Large intestine (tissue), 3 donors: ENCODE data around the gene NINJ2. TPM values are rescaled to one million over a fixed set of nuclear protein-coding genes. Genes with fewer than 3 reads are reported as not detected.

Experiments
- DNase-seq, 2 donors: peaks; one replicate each; pipeline versions ENCODE4 v3.0.0 to v3.0.0-alpha.2; 2013
- H3K27ac ChIP-seq: one replicate; pipeline ENCODE4 v1.5.1; 2013; ENCODE audit warnings: low read length
- H3K27me3 ChIP-seq: 2 replicates; pipeline ENCODE4 v1.6.1; 2013; ENCODE audit warnings: low read length; ENCODE audit not compliant: control insufficient read depth, insufficient read depth
- H3K36me3 ChIP-seq: 2 replicates; pipeline ENCODE4 v1.6.1; 2013; ENCODE audit warnings: low read length; ENCODE audit not compliant: control insufficient read depth, insufficient read depth
- H3K4me1 ChIP-seq: one replicate; pipeline ENCODE4 v1.6.1; 2013; ENCODE audit warnings: low read length; ENCODE audit not compliant: control insufficient read depth, insufficient read depth
- H3K4me3 ChIP-seq: one replicate; pipeline ENCODE4 v1.5.1; 2013; ENCODE audit warnings: low read length
- H3K9me3 ChIP-seq: one replicate; pipeline ENCODE4 v1.6.1; 2013; ENCODE audit warnings: mild to moderate bottlenecking, low read depth, low read length, moderate library complexity; ENCODE audit not compliant: control insufficient read depth
- WGBS: methylation state at CpG from one replicate; pipeline ENCODE4 v1.1.5; 2013; ENCODE audit warnings: low lambda C conversion rate; ENCODE audit not compliant: insufficient coverage; 5-methylcytosine and 5-hydroxymethylcytosine counted together
- polyA plus RNA-seq: library from polyadenylated mRNA; unstranded; fragments of 120-200 nt; gene quantifications from one replicate; pipeline ENCODE4 v1.2.1, GENCODE V29; 2013

Gene NINJ2
- polyA plus RNA-seq, 1 donor: 2.8 TPM

GRCh38 chr12:627863-628741 is 35.1 kb downstream of the NINJ2 start:
- no peaks in the 10 kb centered on the region for H3K27me3 ChIP-seq
- no peak overlapping the region for H3K27ac ChIP-seq
- no peak for DNase-seq
- no CpG with 5 or more reads among the region's 13 CpGs for WGBS
- H3K9me3 ChIP-seq: no peaks in the 10 kb centered on the region
- H3K36me3 ChIP-seq: no peaks in the 10 kb centered on the region
- no peaks in the 10 kb centered on the region for H3K4me1 ChIP-seq
- no peak overlapping the region for H3K4me3 ChIP-seq

DNA sequence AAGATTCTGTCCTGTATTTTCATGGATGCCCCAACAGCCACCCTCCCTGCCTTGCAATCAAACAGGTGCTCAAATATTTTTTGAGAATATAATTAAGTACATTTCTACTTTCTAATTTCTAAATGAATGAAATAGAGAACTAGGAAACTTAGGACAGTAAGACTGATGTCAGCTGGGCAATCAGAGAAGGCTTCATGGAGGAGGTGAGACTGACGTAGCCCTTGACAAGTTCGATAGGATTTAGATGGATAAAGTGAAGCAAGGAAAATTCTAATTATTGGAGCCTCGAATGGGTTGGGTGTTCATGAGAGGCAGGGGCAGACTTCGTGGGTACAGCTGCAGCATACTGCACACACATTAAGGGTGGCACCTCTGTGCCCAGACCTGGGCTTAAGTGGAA is 36.0 kb downstream of the NINJ2 start:
- Histone ChIP-seq H3K4me1 (no peaks in the 10 kb centered on the region), H3K36me3 (no peaks in the 10 kb centered on the region), H3K9me3 (no peaks in the 10 kb centered on the region), H3K4me3 (no peak overlapping the region), H3K27ac (no peak overlapping the region), H3K27me3 (no peaks in the 10 kb centered on the region)
- WGBS: no CpG with 5 or more reads among the region's 4 CpGs
- no peak for DNase-seq

GRCh38 chr12:625998-626397 is 37.2 kb downstream of the NINJ2 start:
- DNase-seq: no peak
- H3K4me3 ChIP-seq: no peak overlapping the region
- no peak overlapping the region for H3K27ac ChIP-seq
- no peaks in the 10 kb centered on the region for H3K36me3 ChIP-seq
- H3K9me3 ChIP-seq: no peaks in the 10 kb centered on the region
- no peaks in the 10 kb centered on the region for H3K27me3 ChIP-seq
- WGBS: no CpG with 5 or more reads among the region's 3 CpGs
- no peaks in the 10 kb centered on the region for H3K4me1 ChIP-seq

DNA sequence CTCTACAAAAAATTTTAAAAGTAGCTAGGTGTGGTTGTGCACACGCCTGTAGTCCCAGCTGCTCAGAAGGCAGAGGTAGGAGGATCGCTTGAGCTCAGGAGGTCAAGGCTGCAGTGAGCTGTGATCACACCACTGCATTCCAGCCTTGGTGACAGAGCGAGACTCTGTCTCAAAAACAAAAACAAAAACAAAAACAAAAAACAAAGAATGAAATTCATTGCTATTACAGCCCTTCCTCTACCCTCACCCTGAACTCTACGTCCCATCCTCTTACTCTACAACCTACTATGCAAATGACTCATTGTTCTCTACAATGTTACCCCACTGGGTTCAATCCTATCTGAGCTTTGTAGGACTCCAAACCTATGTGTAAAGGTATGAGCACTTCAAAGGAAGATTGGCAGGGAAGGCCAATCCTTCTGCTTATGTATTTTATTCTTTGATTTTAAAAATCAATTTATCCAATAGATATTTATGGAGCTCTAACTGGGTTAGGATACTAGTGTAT is 39.3 kb downstream of the NINJ2 start:
- no peak for DNase-seq
- Histone ChIP-seq H3K4me1 (no peaks in the 10 kb centered on the region), H3K27me3 (no peaks in the 10 kb centered on the region), H3K4me3 (no peak overlapping the region), H3K36me3 (no peaks in the 10 kb centered on the region), H3K27ac (no peak overlapping the region), H3K9me3 (no peaks in the 10 kb centered on the region)
- no CpG with 5 or more reads among the region's 4 CpGs for WGBS

GRCh38 chr12:623172-623864 is 39.9 kb downstream of the NINJ2 start:
- Histone ChIP-seq H3K27me3 (no peaks in the 10 kb centered on the region), H3K4me1 (no peaks in the 10 kb centered on the region), H3K36me3 (no peaks in the 10 kb centered on the region), H3K4me3 (no peak overlapping the region), H3K27ac (no peak overlapping the region), H3K9me3 (no peaks in the 10 kb centered on the region)
- no peak for DNase-seq
- WGBS: no CpG with 5 or more reads among the region's 6 CpGs

GRCh38 chr12:622416-622815 is 40.8 kb downstream of the NINJ2 start:
- no peak for DNase-seq
- H3K4me1 ChIP-seq: no peaks in the 10 kb centered on the region
- no peak overlapping the region for H3K4me3 ChIP-seq
- no peak overlapping the region for H3K27ac ChIP-seq
- WGBS: 73% methylated on average over 2 of the region's 3 CpGs
- H3K9me3 ChIP-seq: no peaks in the 10 kb centered on the region
- no peaks in the 10 kb centered on the region for H3K27me3 ChIP-seq
- no peaks in the 10 kb centered on the region for H3K36me3 ChIP-seq

- Histone ChIP-seq H3K4me1 (no peaks in the 10 kb centered on the region), H3K4me3 (no peak overlapping the region), H3K9me3 (no peaks in the 10 kb centered on the region), H3K27ac (no peak overlapping the region), H3K36me3 (no peaks in the 10 kb centered on the region), H3K27me3 (no peaks in the 10 kb centered on the region)
- no peak for DNase-seq
- WGBS: no CpG with 5 or more reads among the region's 4 CpGs
Observed at GRCh38 chr12:619346-619745, 43.9 kb downstream of the NINJ2 start.

DNA sequence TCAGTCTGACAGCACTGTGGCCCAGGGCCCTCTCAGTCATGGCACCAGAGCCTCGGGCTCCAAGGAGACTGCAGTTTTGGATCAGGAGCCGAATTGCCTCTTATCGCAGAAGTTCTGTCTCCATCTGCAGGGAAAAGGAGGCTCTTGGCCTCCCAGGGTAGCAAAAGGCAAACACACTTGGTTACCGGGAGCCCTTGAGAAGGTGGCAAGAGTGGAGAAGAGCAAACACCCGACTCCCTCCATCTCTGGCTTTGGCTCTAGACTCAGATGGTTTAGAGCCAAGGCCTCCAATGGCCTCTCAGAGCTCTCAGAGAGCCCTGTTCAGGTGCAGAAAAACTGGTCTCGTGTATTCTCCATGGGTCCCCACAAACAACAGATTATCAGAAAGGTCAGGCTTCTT is 44.6 kb downstream of the NINJ2 start:
- Histone ChIP-seq H3K4me1 (no peaks in the 10 kb centered on the region), H3K36me3 (no peaks in the 10 kb centered on the region), H3K27me3 (no peaks in the 10 kb centered on the region), H3K27ac (no peak overlapping the region), H3K9me3 (no peaks in the 10 kb centered on the region), H3K4me3 (no peak overlapping the region)
- WGBS: no CpG with 5 or more reads among the region's 6 CpGs
- DNase-seq: no peak

GRCh38 chr12:617304-617915 is 45.8 kb downstream of the NINJ2 start:
- no CpG with 5 or more reads among the region's 14 CpGs for WGBS
- no peaks in the 10 kb centered on the region for H3K9me3 ChIP-seq
- H3K36me3 ChIP-seq: no peaks in the 10 kb centered on the region
- no peak for DNase-seq
- H3K27me3 ChIP-seq: no peaks in the 10 kb centered on the region
- no peaks in the 10 kb centered on the region for H3K4me1 ChIP-seq
- no peak overlapping the region for H3K4me3 ChIP-seq
- no peak overlapping the region for H3K27ac ChIP-seq

GRCh38 chr12:615620-616019 is 47.6 kb downstream of the NINJ2 start:
- Histone ChIP-seq H3K27ac (no peak overlapping the region), H3K4me3 (no peak overlapping the region), H3K4me1 (no peaks in the 10 kb centered on the region), H3K27me3 (no peaks in the 10 kb centered on the region), H3K9me3 (no peaks in the 10 kb centered on the region), H3K36me3 (no peaks in the 10 kb centered on the region)
- WGBS: no CpG with 5 or more reads among the region's 4 CpGs
- no peak for DNase-seq
